GM19238 (cell line): ENCODE results near the gene LSR.

ENCODE experiments used
- DNase-seq: peaks from one replicate; pipeline ENCODE4 v3.0.0; 2011; ENCODE audit warnings: low spot score; ENCODE audit not compliant: insufficient read length

Gene LSR

DNA sequence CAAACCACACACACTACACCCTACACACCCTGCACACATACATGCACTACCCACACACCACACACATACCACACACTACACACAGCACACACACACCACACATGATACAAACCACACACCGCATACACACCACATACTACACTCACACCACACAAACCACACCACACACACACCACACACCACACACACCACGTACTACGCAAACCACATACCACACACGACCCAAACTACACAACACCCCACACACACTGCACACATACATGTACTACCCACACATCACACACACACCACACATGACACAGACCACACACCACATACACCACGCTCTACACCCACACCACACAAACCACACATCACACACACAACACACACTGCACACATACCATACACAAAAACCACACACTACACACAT, 49.8 kb downstream of the LSR start:
- DNase-seq = no peak

DNA sequence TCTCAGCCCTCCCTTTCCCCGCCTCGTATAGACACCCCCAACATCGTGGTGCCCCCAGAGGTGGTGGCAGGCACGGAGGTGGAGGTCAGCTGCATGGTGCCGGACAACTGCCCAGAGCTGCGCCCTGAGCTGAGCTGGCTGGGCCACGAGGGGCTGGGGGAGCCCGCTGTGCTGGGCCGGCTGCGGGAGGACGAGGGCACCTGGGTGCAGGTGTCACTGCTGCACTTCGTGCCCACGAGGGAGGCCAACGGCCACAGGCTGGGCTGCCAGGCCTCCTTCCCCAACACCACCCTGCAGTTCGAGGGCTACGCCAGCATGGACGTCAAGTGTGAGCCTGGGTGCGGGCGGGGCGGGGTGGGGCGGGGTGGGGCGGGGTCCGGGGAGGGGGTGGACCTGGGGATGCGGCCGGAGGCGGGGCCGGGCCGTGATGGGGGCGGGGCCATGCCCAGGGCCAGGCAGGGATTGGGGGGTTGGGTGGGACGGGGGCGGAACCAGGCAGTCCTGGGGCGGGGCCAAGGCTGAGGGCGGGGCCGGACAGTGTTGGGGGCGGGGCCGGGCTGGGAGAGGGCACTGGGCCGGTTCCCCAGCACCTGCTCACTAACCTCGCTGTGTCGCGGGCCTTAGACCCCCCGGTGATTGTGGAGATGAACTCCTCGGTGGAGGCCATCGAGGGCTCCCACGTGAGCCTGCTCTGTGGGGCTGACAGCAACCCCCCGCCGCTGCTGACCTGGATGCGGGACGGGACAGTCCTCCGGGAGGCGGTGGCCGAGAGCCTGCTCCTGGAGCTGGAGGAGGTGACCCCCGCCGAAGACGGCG, 50.9 kb downstream of the LSR start:
- no peak for DNase-seq

DNA sequence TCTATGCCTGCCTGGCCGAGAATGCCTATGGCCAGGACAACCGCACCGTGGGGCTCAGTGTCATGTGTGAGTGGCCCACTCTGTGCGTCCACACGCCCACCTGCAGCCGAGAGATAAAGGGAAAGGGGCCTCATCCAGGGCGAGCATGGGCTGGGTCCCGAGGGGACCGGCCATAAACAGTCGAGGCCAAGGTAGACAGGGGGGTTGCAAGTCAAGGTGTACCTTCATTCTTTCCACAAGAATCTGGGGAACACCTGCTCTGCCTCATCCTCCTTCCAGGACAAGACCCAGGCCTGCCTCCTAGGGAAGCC, 51.5 kb downstream of the LSR start:
- DNase-seq = no peak

DNA sequence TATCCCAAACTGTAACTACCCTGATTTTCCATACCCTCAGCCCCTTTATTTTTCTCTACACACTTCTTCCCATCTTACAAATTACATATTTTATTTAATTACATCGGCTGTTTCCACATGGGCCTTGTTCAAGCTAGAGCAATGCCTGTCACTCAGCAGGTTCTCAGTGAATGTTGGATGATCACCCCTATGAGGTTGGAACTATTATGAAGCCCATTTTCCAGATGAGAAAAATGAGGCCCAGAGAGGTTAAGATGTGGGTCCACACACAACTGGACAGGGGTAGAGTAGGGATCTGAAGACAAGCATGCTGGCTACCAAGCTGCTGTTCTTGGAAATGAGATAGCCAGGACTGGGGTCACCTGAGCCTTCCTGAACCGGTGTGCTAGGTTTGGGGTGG, 53.2 kb downstream of the LSR start:
- DNase-seq = no peak

- DNase-seq = no peak
Measured at GRCh38 chr19:35302446-35302845, 53.6 kb downstream of the LSR start.

DNA sequence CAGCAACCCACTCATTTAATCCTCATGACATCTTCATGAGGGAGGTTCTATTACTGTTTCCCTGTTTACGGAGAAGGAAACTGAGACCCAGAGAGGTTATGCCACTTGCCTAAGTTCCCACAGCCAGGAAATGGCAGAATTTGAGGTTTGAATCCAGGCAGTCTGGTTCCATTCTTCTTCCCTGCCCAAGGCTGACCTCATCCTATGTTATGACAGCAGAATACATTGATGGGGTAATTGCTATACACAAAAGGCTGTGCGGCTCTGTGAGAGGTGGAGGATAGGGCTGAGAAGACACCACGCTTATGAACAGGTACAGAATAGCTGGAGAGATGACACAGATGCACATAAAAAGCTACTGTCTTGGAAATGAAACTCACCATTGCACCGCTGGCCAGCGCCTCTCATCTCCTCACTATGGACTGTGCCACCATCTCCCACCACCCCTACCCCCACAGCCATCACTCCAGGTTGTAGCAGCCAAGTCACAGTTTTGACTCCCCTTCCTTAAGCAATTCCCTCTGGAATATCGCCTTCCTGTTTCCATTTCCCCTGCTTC, 54.6 kb downstream of the LSR start:
- no peak for DNase-seq

- no peak for DNase-seq
Measured at GRCh38 chr19:35304036-35304435, 55.2 kb downstream of the LSR start.

GRCh38 chr19:35305181-35305580, 56.4 kb downstream of the LSR start:
- no peak for DNase-seq

DNA sequence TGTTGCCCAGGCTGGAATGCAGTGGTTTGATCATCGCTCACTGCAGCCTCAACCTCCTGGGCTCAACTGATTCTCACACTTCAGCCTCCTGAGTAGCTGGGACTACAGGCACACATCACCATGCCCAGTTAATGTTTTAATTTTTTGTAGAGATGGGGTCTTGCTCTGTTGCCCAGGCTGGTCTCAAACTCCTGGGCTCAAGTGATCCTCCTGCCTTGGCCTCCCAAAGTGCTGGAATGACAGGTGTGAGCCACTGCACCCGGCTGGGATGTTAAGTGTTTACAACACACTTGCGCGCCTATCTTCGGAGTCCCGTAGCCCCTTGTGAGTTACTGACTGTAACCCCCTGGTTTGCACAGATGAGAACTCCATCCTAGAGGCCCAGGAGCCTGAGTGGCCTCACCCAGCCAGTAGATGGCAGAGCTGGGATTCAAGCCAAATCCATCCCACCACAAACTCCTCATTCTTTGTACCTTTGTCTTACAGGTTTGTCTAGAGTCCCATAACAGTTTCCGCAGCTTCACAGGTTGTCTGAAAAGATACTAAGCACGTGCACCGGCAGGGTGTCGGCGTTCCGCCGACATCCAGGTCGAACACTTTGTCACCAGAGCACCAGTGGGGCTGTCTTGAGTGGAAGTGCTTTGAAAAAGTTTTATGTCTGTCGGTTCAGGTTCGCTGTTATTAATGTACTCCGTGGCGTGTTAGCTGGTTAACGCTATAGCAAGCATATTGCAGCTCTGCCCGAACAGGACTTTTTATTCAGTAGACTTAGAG, 57.9 kb downstream of the LSR start:
- DNase-seq = peak; percentile 47

DNA sequence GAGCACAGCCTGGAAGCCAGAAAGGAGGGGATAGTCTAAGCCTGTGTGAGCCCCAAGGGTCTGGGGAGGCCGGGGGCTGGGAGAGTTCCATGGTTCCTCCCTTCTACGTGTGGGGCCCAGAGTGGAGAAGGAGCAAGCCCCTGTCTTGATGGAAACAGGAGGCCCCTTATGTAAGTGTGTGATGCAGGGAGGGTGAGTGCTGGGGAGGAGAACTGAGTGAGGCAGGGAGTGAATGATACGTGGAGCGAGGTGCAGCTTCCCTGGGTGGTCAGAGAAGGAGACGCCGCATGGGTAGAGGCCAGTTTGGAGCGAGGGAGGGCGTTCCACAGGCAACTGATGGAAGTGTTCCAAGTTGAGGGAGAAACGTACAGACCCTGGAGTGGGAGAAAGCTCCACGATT, 59.1 kb downstream of the LSR start:
- DNase-seq = no peak

DNA sequence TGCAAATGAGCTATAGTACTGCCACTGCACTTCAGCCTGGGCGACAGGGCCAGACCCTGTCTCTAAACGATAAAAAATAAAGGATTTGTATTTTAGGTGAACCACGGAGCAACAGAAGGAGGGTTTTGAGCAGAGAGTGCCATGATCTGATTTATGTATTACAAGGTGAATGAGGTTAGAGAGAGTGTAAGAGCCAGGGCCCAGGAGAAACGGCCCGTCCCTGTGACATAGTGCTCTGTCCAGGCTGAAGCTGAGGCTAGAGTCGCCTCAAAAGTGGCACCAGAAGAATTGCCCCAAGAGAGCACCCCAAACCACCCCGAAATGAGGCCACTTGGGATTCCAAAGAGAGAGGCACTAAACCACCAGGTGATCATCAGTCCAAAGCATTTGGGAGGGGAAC, 60.1 kb downstream of the LSR start:
- no peak for DNase-seq

DNA sequence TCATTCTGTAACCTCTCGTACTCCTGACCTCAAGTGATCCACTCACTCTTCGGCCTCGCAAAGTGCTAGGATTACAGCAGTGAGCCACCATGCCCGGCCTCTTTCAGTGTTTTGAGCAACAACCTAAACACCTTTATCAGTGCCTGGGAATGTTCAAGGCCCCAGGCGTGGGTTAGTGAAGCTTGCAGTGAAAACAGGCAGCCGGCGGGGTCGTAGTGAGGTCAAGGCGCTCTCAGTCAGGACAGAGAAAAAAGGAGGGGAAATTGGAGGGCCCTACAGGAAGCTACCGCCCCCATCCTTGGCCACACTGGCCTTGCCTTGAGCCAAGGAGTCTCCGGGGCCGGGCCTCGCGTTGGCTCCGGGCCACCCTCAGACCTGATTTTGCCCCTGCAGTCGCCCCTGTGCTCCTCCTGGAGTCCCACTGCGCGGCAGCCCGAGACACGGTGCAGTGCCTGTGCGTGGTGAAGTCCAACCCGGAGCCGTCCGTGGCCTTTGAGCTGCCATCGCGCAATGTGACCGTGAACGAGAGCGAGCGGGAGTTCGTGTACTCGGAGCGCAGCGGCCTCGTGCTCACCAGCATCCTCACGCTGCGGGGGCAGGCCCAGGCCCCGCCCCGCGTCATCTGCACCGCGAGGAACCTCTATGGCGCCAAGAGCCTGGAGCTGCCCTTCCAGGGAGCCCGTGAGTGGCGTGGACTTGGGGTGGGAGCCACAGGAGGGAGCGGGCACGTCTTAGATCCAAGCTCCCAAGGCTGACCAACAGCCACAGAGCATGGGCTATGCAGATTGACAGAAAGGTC, 60.9 kb downstream of the LSR start:
- no peak for DNase-seq

- no peak for DNase-seq
Measured at GRCh38 chr19:35310331-35310730, 61.5 kb downstream of the LSR start.

GRCh38 chr19:35310811-35311465, 62.1 kb downstream of the LSR start:
- no peak for DNase-seq

DNA sequence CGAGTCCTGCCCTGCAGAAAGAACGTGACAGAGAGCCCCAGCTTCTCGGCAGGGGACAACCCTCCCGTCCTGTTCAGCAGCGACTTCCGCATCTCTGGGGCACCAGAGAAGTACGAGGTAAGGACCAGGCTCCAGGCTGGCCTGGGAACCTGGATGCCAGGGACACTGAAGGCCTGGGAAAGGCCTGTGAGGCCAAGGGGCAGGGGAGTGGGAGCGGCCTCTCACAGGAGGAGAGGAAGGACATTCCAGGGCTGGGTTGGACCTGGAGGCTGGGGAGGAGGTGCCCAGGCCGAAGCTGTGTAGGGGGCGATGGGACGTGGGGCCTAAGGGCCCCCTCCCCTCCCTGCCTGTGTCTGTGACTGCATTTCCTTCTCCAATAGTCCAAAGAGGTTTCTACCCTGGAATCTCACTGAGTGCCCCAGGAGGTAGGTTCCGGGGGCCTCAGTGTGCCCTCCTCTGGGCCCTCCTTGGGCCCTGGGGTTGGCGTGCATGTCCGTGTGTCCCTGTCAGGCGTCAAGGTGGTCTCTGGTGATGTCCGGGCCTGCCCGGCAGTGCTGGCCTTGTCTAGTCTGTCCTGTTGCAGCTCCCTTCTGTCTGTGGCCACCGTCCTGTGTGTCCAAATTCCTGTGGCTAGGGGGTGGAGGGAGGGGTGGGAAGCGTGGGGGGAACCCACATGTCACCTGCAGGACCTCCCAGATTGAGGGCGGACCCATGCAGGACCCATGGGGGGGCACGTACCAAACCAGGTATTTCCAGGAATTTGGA, 63.3 kb downstream of the LSR start:
- no peak for DNase-seq

GRCh38 chr19:35313587-35313986, 64.8 kb downstream of the LSR start:
- DNase-seq = no peak

GRCh38 chr19:35314031-35314430, 65.2 kb downstream of the LSR start:
- DNase-seq = no peak

- no peak for DNase-seq
Measured at GRCh38 chr19:35314858-35315470, 66.2 kb downstream of the LSR start.

DNA sequence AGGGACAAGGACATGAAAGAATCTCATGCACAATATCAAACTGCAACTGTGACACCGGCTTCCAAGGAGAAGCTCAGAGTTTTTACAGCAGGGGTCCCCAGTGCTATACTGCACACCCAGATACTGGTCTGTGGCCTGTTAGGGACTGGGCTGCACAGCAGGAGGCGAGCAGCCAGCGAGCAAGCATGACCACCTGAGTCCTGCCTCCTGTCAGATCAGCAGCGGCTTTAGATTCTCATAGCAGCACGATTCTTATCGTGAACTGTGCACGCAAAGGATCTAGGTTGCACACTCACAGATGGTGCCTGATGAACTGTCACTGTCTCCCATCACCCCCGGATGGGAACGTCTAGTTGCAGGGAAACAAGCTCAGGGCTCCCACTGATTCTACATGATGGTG, 67.1 kb downstream of the LSR start:
- DNase-seq = no peak

- DNase-seq = no peak
Measured at GRCh38 chr19:35316560-35316959, 67.8 kb downstream of the LSR start.
